HepG2 (cell line): Measurements from ENCODE around the gene PRDX2. TPM values are rescaled to one million over a fixed set of nuclear protein-coding genes. Genes with fewer than 3 reads are reported as not detected.

Experiments
- AFF4 ChIP-seq: sonication (generic); formaldehyde crosslinking; IDR thresholded peaks from 2 replicates; pipeline ENCODE4 v1.4.0; 2020; ENCODE audit warnings: missing genetic modification reagents
- BCL3 ChIP-seq: sonication (generic); formaldehyde crosslinking; IDR thresholded peaks from 2 replicates; pipeline ENCODE4 v1.5.1; 2020; ENCODE audit warnings: mild to moderate bottlenecking, missing genetic modification reagents, moderate library complexity
- EED ChIP-seq: sonication (generic); formaldehyde crosslinking; IDR thresholded peaks from 2 replicates; pipeline ENCODE4 v1.5.0; 2020; ENCODE audit warnings: mild to moderate bottlenecking, missing genetic modification reagents
- ELF4 ChIP-seq: sonication (generic); formaldehyde crosslinking; IDR thresholded peaks from 2 replicates; pipeline ENCODE4 v1.5.0; 2020; ENCODE audit warnings: missing genetic modification reagents, mild to moderate bottlenecking, moderate library complexity, borderline replicate concordance
- ESRRA ChIP-seq: sonication (generic); formaldehyde crosslinking; IDR thresholded peaks from 2 replicates; pipeline ENCODE4 v1.5.1; 2020; ENCODE audit warnings: mild to moderate bottlenecking, low read depth, missing genetic modification reagents
- FUBP1 ChIP-seq: sonication (generic); formaldehyde crosslinking; IDR thresholded peaks from 2 replicates; pipeline ENCODE4 v1.5.1; 2020; ENCODE audit warnings: missing genetic modification reagents, mild to moderate bottlenecking, borderline replicate concordance
- GLMP ChIP-seq: sonication (generic); formaldehyde crosslinking; IDR thresholded peaks from 2 replicates; pipeline ENCODE4 v1.9.0; 2021; ENCODE audit warnings: missing genetic modification reagents, mild to moderate bottlenecking, borderline replicate concordance
- GZF1 ChIP-seq: sonication (generic); formaldehyde crosslinking; IDR thresholded peaks from 2 replicates; pipeline ENCODE4 v1.5.1; 2020; ENCODE audit warnings: mild to moderate bottlenecking, missing genetic modification reagents
- HDAC6 ChIP-seq: fragments of 200-600 bp; sonication (generic); IDR thresholded peaks from 2 replicates; pipeline ENCODE4 v1.7.0; 2017; ENCODE audit warnings: mild to moderate bottlenecking, antibody characterized with exemption, low read length, low read depth
- HNRNPLL ChIP-seq: fragments of 200-400 bp; formaldehyde crosslinking; IDR thresholded peaks from 2 replicates; pipeline ENCODE4 v1.6.1; 2017; ENCODE audit warnings: mild to moderate bottlenecking, low read depth, low read length; ENCODE audit not compliant: poor library complexity, severe bottlenecking
- HOXA7 ChIP-seq: sonication (generic); formaldehyde crosslinking; IDR thresholded peaks from 2 replicates; pipeline ENCODE4 v1.8.1; 2022; ENCODE audit warnings: mild to moderate bottlenecking, missing genetic modification reagents, moderate library complexity
- KLF12 ChIP-seq: sonication (generic); formaldehyde crosslinking; IDR thresholded peaks from 2 replicates; pipeline ENCODE4 v1.4.0; 2020; ENCODE audit warnings: missing genetic modification reagents, borderline replicate concordance
- MYNN ChIP-seq: sonication (generic); formaldehyde crosslinking; IDR thresholded peaks from 2 replicates; pipeline ENCODE4 v1.4.0; 2020; ENCODE audit warnings: mild to moderate bottlenecking, low read depth, missing genetic modification reagents
- RBM22 ChIP-seq: fragments of 200-400 bp; formaldehyde crosslinking; optimal IDR thresholded peaks from 2 replicates; pipeline ENCODE3; 2017; ENCODE audit warnings: mild to moderate bottlenecking, low read length, moderate library complexity
- SOX5 ChIP-seq: IDR thresholded peaks from 2 replicates; pipeline ENCODE4 v1.6.1; 2016; ENCODE audit warnings: borderline replicate concordance
- SRSF9 ChIP-seq: fragments of 200-400 bp; formaldehyde crosslinking; IDR thresholded peaks from 2 replicates; pipeline ENCODE4 v1.6.1; 2018; ENCODE audit warnings: borderline replicate concordance, mild to moderate bottlenecking, low read depth, low read length; ENCODE audit not compliant: insufficient read depth, poor library complexity, severe bottlenecking
- ZBTB21 ChIP-seq: sonication (generic); formaldehyde crosslinking; IDR thresholded peaks from 2 replicates; pipeline ENCODE4 v1.4.0; 2020; ENCODE audit warnings: missing genetic modification reagents
- ZNF383 ChIP-seq: sonication (generic); formaldehyde crosslinking; IDR thresholded peaks from 2 replicates; pipeline ENCODE4 v1.4.0; 2020; ENCODE audit warnings: missing genetic modification reagents, mild to moderate bottlenecking, borderline replicate concordance
- ZNF724P ChIP-seq: sonication (generic); formaldehyde crosslinking; IDR thresholded peaks from 2 replicates; pipeline ENCODE4 v1.8.0; 2022; ENCODE audit warnings: missing genetic modification reagents, borderline replicate concordance
- ZNF841 ChIP-seq: sonication (generic); formaldehyde crosslinking; IDR thresholded peaks from 2 replicates; pipeline ENCODE4 v1.8.1; 2023; ENCODE audit warnings: missing genetic modification reagents, borderline replicate concordance
- ZZZ3 ChIP-seq: sonication (generic); formaldehyde crosslinking; IDR thresholded peaks from 2 replicates; pipeline ENCODE4 v1.4.0; 2020; ENCODE audit warnings: missing genetic modification reagents, mild to moderate bottlenecking, borderline replicate concordance
- polyA plus RNA-seq, 8 experiments: library from polyadenylated mRNA; depleted of rRNA in 3 of 8; stranded (reverse) in 7 of 8; unstranded in 1 of 8; fragments of >200 nt; fragmentation: Illumina TruSeq in 4 of 8; extraction: Trizol in 4 of 8; gene quantifications; 2 replicates each; pipeline versions ENCODE4 v1.2.1 to v1.2.3, GENCODE V29; 2011 to 2016; ENCODE audit warnings: low read depth in 4 of 8, missing spikeins in 1 of 8, mixed read lengths in 1 of 8; ENCODE audit not compliant: insufficient read depth in 1 of 8
- total RNA-seq, 5 experiments: library from RNA; depleted of rRNA; stranded (reverse); fragments of >200 nt; fragmentation: Illumina TruSeq; extraction: Trizol; gene quantifications; 2 replicates each; pipeline ENCODE4 v1.2.3, GENCODE V29; 2016; ENCODE audit warnings: low read depth in 1 of 5

PRDX2 gene
- total and polyA plus RNA-seq, 2 of the 13 experiments (the other 11 are each of a cell fraction or from before 2014, with no cell fraction given) = 218 to 381 TPM

- no peak for TF ChIP-seq FUBP1 (CRISPR knock-in tag)
- no peak for TF ChIP-seq GZF1 (CRISPR knock-in tag)
- no peak for TF ChIP-seq ZNF383 (CRISPR knock-in tag)
- no peak for TF ChIP-seq SOX5 (CRISPR knock-in tag)
- no peak for TF ChIP-seq EED (CRISPR knock-in tag)
- no peak for TF ChIP-seq BCL3 (CRISPR knock-in tag)
- TF ChIP-seq ELF4 (CRISPR knock-in tag) = no peak
- TF ChIP-seq ZZZ3 = no peak
- no peak for TF ChIP-seq RBM22
- no peak for TF ChIP-seq KLF12
- no peak for TF ChIP-seq ESRRA
- TF ChIP-seq ZNF841 (CRISPR knock-in tag) = no peak
- no peak for TF ChIP-seq ZNF724P (CRISPR knock-in tag)
- no peak for TF ChIP-seq HOXA7 (CRISPR knock-in tag)
- no peak for TF ChIP-seq SRSF9
- no peak for TF ChIP-seq ZBTB21 (CRISPR knock-in tag)
- TF ChIP-seq HNRNPLL = no peak
- no peak for TF ChIP-seq MYNN
- TF ChIP-seq AFF4 (CRISPR knock-in tag) = no peak
- no peak for TF ChIP-seq HDAC6
- TF ChIP-seq GLMP (CRISPR knock-in tag) = no peak
Measured at GRCh38 chr19:12777217-12778016, 24.2 kb downstream of the PRDX2 start (continued).
